Lower leg skin (tissue), 3 donors: ENCODE measurements around the gene SPTLC1.

Experiments used
- POLR2A ChIP-seq, 2 donors: fragments of 450-650 bp; IDR thresholded peaks; one replicate each; pipeline ENCODE4 v1.6.1; 2016 to 2017; ENCODE audit warnings: antibody characterized with exemption in 2 of 2, mild to moderate bottlenecking in 1 of 2, moderate library complexity in 1 of 2
- TF ChIP-seq, protein P1 (sequence below), 3 donors: fragments of 450-650 bp; IDR thresholded peaks; one replicate each; pipeline ENCODE4 v1.5.1; 2016; ENCODE audit warnings: antibody characterized with exemption in 3 of 3, mild to moderate bottlenecking in 3 of 3, moderate library complexity in 2 of 3

- TF ChIP-seq, protein P1, sequence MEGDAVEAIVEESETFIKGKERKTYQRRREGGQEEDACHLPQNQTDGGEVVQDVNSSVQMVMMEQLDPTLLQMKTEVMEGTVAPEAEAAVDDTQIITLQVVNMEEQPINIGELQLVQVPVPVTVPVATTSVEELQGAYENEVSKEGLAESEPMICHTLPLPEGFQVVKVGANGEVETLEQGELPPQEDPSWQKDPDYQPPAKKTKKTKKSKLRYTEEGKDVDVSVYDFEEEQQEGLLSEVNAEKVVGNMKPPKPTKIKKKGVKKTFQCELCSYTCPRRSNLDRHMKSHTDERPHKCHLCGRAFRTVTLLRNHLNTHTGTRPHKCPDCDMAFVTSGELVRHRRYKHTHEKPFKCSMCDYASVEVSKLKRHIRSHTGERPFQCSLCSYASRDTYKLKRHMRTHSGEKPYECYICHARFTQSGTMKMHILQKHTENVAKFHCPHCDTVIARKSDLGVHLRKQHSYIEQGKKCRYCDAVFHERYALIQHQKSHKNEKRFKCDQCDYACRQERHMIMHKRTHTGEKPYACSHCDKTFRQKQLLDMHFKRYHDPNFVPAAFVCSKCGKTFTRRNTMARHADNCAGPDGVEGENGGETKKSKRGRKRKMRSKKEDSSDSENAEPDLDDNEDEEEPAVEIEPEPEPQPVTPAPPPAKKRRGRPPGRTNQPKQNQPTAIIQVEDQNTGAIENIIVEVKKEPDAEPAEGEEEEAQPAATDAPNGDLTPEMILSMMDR (IDR thresholded peaks at IDR 0.05) = no peak
- TF ChIP-seq POLR2A (IDR thresholded peaks at IDR 0.05) = no peak
These were observed 17.2 kb downstream of the SPTLC1 start for GRCh38 chr9:92097997-92098482.
